Neutrophil (primary cell): Measurements from ENCODE around the gene PPP1R3G.

Source experiments
- H3K27ac ChIP-seq: fragments of 200-600 bp; sonication (generic); 2 replicates; pipeline ENCODE4 v1.5.1; 2016; ENCODE audit warnings: mild to moderate bottlenecking, moderate library complexity
- H3K27me3 ChIP-seq: fragments of 200-600 bp; sonication (generic); 2 replicates; pipeline ENCODE4 v1.6.0; 2016; ENCODE audit warnings: mild to moderate bottlenecking
- H3K36me3 ChIP-seq: fragments of 200-600 bp; sonication (generic); 2 replicates; pipeline ENCODE4 v1.5.1; 2017
- H3K4me1 ChIP-seq, 2 experiments: fragments of 200-600 bp in 1 of 2; sonication (generic) in 1 of 2; 1 replicate in 1 of 2; 2 replicates in 1 of 2; pipeline versions ENCODE4 v1.5.1 to v1.6.1; 2013 to 2016; ENCODE audit warnings: low read depth in 1 of 2, low read length in 1 of 2, mild to moderate bottlenecking in 1 of 2, moderate library complexity in 1 of 2; ENCODE audit not compliant: control insufficient read depth in 1 of 2, insufficient read depth in 1 of 2
- H3K4me3 ChIP-seq, 2 experiments: fragments of 200-600 bp in 1 of 2; sonication (generic) in 1 of 2; 1 replicate in 1 of 2; 2 replicates in 1 of 2; pipeline ENCODE4 v1.5.1; 2013 to 2016; ENCODE audit warnings: low read depth in 1 of 2, low read length in 1 of 2, mild to moderate bottlenecking in 1 of 2, moderate library complexity in 1 of 2
- H3K9me3 ChIP-seq: fragments of 200-600 bp; sonication (generic); 2 replicates; pipeline ENCODE4 v1.5.1; 2016
- TF ChIP-seq, protein P1 (sequence below): fragments of 200-600 bp; sonication (generic); IDR thresholded peaks from 2 replicates; pipeline ENCODE4 v1.5.1; 2016; ENCODE audit warnings: antibody characterized with exemption

The PPP1R3G gene

DNA sequence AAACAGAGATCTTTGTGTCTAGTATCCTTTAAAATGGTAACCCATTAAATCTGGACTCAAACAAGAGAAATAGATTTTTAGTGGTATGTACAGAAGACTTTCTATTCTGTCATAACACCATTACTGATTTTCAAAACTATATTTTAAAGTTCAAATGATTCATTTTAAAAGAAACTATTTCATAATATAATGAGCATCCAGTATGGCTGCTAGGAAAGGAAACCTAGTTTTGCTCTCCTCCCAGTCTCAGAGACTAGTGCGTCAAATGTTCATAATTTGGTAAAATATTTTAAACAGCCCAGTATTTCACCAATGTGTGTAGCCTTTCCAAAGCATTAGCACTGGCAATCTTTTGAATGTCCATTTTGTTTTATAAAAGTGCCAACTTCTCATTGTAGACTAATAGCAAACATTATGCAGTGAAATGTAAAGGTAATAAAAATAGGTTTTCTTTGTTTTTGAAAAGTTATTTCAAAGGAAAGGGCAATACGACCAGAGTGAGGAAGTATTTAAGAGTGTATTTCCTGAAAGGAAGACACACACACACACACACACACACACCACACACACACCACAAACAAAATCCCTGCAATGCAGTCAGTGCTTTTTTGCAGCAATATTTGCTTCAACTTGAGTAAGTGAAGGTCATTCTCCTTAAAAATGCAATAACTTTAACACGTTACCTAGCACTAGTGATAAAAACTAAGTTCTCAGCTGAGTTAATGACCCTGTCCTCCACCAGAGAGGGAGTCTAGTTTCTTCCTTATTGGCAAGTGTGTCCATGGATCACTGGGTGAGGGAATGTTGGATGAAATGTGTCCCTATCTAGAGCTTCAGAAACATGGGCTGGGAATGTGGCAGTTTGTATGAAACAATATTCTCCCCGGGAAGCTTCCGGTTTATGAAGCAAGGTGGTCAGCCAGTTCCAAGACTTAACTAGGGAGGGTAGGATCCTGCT is 4.6 kb downstream of the PPP1R3G start:
- no peak overlapping the region for H3K27ac ChIP-seq
- H3K4me1 ChIP-seq: peaks cover 11 to 17% of the 10 kb centered on the region in 2 experiments
- H3K4me3 ChIP-seq: no peak overlapping the region
- H3K9me3 ChIP-seq: no peaks in the 10 kb centered on the region
- TF ChIP-seq, protein P1, sequence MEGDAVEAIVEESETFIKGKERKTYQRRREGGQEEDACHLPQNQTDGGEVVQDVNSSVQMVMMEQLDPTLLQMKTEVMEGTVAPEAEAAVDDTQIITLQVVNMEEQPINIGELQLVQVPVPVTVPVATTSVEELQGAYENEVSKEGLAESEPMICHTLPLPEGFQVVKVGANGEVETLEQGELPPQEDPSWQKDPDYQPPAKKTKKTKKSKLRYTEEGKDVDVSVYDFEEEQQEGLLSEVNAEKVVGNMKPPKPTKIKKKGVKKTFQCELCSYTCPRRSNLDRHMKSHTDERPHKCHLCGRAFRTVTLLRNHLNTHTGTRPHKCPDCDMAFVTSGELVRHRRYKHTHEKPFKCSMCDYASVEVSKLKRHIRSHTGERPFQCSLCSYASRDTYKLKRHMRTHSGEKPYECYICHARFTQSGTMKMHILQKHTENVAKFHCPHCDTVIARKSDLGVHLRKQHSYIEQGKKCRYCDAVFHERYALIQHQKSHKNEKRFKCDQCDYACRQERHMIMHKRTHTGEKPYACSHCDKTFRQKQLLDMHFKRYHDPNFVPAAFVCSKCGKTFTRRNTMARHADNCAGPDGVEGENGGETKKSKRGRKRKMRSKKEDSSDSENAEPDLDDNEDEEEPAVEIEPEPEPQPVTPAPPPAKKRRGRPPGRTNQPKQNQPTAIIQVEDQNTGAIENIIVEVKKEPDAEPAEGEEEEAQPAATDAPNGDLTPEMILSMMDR: no peak
- no peaks in the 10 kb centered on the region for H3K36me3 ChIP-seq
- peaks cover 84% of the 10 kb centered on the region for H3K27me3 ChIP-seq

DNA sequence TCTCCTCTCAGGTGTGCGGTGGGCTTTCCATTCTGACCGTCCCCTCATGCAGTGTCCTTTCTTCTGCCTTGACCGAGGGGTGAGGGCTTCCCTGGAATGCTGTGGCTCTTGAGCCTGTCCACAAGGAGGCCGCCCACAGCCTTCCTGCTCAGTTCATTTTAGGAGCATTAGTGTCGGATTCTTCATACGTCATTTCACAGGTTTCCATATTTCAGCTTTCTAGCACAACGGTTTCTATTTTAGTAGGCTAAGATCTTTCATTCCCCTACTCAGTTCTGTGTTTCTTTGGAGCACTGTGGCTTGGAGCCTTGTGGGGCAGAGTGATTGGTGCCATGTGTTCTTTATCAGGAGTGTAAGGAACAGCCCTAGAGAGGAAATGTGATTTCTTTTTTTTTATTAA is 5.5 kb downstream of the PPP1R3G start:
- H3K4me3 ChIP-seq: no peak overlapping the region
- peaks cover 3 to 8% of the 10 kb centered on the region in 2 experiments for H3K4me1 ChIP-seq
- H3K27ac ChIP-seq: no peak overlapping the region
- H3K9me3 ChIP-seq: no peaks in the 10 kb centered on the region
- no peaks in the 10 kb centered on the region for H3K36me3 ChIP-seq
- TF ChIP-seq, protein P1: no peak
- H3K27me3 ChIP-seq: peaks cover 75% of the 10 kb centered on the region

DNA sequence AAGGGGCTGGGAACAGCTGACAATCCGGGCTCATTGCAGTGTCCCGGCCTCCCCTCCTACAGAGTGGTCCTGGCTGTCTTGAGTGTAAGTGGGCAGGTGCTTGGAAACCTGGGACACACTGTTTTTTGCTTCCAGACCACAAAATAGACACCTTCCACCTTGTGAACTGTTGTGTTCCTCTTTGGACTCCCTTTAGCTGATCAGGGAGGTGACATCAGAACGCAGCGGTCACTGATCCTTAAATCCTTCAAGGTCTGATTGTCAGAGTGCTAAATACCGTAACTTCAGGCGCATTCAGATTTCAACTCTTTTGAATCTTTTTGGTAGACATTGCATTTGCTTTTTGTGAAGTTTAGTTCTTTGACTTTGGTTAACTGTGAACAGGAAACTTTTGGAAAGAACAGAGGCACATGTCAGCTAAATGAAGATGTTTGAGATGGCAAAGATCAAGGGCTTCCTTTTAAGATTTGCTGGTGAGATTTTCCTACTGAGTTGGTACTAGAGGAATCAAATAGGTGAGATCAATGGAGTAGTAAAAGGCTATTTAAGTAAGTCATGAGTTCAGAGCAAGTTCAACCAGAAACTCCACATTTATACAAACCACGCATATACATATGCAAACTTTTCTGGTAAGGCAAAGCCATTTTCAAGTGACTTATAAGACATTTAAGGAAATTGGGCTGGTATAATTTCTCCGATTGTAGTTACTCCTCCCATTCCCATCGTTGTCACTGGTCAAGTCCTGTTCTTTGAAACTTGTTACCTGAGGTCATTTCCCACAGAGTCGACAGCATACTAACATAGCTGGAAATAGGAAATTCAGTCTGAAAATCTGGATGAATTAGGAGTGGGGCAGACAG is 6.3 kb downstream of the PPP1R3G start:
- Histone ChIP-seq H3K9me3 (no peaks in the 10 kb centered on the region), H3K4me3 (no peak overlapping the region), H3K27me3 (peaks cover 67% of the 10 kb centered on the region), H3K36me3 (no peaks in the 10 kb centered on the region), H3K4me1 (no peaks in the 10 kb centered on the region), H3K27ac (no peak overlapping the region)
- TF ChIP-seq, protein P1: no peak

DNA sequence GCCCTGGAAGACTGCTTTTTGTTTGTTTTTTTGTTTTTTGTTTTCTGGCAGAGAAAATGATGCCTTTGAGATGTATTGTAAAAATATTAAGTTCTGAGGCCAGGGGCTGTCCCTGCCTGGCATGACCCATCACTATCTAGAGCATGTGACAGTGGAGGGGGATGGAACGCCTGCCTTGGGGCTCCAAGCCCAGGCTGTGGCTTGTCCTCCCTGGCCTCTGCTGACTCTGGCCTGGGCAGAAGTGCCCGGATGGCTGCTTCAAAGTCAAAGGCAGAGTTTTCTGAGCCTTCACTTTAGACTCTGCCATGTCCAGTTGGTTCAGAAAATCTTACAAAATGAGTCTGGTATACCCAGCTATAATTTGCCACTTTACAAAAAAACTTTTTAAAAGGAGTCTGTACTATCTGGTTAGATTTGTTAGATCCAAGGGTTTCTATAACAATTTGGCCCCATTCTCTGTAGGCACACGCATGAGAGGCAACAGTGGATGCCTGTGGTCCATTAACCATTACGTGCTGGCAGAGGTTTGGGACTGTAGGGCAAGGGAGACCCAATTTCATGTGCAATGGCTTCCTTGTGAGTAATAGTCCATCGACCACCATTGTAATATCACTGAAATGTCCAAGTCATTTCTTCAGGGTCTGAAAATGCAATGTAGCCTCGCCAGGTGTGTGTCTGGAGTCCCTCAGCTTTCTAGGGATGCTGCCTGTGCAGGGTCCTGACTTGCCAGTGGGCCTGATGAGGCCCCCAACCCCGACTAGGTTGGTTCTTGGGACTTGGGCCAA is 8.3 kb downstream of the PPP1R3G start:
- no peaks in the 10 kb centered on the region for H3K4me1 ChIP-seq
- H3K27me3 ChIP-seq: peaks cover 47% of the 10 kb centered on the region
- H3K4me3 ChIP-seq: no peak overlapping the region
- H3K36me3 ChIP-seq: no peaks in the 10 kb centered on the region
- no peak overlapping the region for H3K27ac ChIP-seq
- TF ChIP-seq, protein P1: no peak
- H3K9me3 ChIP-seq: no peaks in the 10 kb centered on the region

DNA sequence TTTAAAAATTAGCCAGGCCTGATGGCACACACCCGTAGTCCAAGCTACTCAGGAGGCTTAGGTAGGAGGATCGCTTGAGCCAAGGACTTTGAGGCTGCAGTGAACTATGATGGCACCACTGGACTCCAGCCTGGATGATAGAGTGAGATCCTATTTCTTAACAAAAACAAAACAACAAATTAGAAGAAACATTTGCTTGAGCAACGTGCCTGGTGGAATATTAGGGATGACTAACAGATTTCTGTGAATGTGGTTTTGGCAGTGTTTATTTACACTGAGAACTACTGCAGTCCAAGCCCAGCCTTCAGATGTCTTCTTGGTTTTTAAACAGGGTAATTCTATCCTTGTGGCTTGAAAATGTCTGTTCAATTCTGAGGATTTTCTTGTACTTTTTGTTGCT is 9.2 kb downstream of the PPP1R3G start:
- TF ChIP-seq, protein P1: no peak
- H3K27me3 ChIP-seq: peaks cover 38% of the 10 kb centered on the region
- H3K9me3 ChIP-seq: no peaks in the 10 kb centered on the region
- no peak overlapping the region for H3K4me3 ChIP-seq
- H3K36me3 ChIP-seq: no peaks in the 10 kb centered on the region
- H3K4me1 ChIP-seq: no peaks in the 10 kb centered on the region
- no peak overlapping the region for H3K27ac ChIP-seq
